ENCODE results near the gene RPUSD1.
"Not testable (repeated sequence)": the region's sequence is repeated elsewhere in the genome, so short reads cannot be mapped to it uniquely, and the experiment has no call there.

Gene RPUSD1

DNA sequence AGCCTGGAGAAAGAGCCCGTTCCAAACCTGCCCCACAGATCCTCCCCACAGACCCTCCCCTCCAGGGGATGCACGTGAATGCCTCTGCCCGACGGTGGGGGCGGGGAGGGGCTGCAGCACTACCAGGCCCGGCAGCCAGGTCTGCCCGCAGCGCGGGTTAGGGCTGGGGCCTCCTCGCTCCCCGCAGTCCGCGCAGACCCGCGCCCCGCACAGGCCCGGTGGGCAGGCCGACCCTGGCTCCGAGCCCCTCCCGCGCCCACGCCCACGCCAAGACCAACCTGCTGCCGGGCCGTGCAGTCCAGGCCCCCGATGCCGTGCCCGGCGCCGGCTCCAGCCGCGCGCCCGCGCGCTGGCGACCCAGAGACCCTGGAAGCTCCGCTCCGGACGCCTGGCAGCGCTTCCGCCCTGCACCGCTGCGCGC lies at the start of gene RPUSD1:
Gene RPUSD1 (minus strand): TSS at position 404 of the 421 bp plus-strand sequence. CDS start 644 bp downstream, outside the sequence.
- DNase-seq, result no peak

- not testable (repeated sequence) for DNase-seq
These were observed 48.6 kb upstream of the RPUSD1 start for GRCh38 chr16:836822-837221.

DNA sequence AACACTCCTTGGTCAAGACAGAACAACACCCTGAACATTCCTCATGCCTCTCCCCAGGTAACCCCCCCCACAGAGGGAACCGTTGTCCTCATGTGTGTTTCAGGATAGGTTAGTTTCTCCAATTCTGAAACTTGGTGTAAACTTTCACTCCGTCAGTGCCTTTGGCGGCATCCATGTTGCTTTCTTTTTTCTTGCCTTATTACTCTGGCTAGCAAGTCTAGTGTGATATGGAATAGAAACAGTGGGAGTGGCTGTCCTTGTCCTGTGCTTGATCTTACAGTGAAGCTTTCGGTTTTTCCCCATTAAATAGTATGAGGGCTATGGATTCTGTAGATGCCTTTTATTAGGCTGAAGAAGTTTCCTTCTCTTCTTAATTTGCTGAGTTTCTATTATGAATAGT lies 48.0 kb upstream of the RPUSD1 start:
- DNase-seq, result no peak

GRCh38 chr16:835373-835772 lies 47.2 kb upstream of the RPUSD1 start:
- DNase-seq, result no peak

- no peak for DNase-seq
These were observed 45.2 kb upstream of the RPUSD1 start for GRCh38 chr16:833411-833810.

DNA sequence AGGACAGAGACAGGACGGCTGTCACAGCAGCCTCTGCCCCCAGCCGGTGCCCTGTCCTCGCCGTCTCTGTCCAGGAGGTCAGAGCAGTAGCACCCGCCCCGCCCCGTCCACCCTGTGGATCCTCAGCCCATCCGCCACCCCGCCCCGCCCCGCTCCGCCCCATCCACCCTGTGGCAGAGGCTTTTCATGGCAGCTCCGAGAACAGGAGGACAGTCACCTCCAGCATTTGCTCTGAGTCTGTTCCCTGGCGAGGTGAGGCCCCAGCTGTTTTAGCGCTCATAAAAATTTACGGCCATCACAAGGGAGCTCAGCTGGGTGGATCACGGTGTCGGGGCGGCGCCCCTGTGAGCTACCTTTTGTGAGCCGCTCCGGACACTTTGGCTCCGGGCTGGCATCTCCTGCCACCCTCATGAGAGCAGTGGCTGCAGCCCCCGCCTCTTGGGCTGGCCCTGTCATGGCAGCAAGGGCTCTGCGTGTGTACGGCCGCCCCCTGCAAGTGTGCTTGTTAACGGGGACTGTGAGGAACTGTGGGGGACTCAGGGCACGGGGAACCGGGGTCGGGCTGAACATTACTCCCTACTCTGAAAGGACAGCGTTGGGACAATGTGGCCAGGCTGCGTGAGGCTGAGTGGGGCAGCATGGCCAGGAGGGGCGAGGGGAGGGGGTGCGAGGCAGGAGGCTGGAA lies 44.6 kb upstream of the RPUSD1 start:
- no peak for DNase-seq

DNA sequence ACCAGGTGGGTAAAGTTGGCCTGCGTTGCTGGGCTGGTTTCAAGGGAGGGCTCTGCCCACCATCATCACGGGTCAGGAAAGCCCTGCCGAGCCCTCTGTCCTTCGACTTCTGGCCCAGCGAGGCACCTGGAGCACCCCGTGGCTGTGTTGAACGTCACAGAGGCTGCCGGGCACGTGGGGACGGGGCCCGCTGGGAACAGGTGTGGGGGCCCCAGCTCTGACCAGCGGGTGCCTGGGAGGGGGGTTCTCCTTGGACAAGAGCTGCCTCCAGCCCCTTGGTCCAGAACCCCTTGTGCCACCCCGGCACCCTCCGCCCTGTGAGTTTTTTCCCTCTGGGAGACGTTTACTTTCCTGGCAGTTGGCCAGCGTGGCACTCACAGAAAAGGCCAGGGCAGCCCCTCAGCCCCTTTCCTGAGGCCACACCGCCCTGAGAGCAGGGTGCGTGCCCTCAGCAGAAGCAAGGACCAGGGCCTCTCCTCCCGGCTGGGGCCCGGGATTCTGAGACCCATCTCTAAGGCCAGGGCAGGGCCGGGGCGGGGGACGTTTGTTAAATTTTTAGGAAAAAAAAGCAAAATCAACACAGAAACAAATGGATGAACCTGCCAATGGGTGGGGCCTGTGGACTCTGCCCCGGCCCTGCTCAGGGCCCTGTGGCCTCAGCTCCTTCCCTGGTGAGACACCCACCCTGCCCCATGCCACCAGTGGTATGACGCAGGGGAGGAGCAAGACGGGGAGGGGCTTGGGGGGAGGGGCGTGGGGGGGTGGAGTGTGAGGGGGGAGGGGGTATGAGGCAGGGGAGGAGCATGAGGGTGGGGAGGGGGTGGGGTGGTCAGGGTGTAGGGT lies 43.6 kb upstream of the RPUSD1 start:
- DNase-seq, result no peak

GRCh38 chr16:830871-831570 lies 42.8 kb upstream of the RPUSD1 start:
- no peak for DNase-seq

DNA sequence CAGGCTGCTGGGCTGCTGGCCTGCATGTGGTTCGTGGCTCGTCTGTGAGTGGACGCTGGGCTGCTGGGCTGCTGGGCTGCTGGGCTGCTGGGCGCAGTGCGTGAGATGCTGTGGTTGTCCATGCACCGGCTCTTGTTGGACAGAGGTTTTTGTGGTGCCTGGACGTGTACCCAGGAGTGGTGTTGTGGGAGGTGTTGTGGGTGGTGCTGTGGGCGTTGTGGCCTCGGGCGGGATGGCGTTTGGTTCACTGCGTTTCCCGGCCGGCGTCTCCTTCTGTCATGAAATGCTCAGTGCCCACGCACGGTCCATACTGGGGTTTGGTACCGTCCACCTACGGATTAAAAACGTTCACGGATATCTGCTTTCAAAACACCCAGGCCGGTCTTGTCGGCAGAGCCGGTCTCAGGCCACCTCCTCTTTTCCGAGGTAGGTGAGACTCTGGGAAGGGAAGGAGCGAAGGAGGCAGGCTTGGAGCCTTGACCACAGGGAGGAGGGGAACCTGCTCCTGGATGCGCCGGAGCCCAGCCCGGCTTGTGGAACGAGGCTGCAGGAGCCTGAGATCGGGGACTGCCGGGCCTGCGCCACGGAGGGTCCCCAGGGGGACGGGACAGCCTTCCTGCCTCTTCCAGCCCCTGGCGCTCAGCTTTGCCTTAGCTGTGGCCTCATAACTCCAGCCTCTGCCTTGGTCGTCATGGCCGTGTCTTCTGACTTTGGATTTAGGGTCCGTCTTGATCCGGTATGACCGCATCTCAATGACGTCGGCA lies 42.1 kb upstream of the RPUSD1 start:
- no peak for DNase-seq

- no peak for DNase-seq
These were observed 40.7 kb upstream of the RPUSD1 start for GRCh38 chr16:828891-829290.

DNA sequence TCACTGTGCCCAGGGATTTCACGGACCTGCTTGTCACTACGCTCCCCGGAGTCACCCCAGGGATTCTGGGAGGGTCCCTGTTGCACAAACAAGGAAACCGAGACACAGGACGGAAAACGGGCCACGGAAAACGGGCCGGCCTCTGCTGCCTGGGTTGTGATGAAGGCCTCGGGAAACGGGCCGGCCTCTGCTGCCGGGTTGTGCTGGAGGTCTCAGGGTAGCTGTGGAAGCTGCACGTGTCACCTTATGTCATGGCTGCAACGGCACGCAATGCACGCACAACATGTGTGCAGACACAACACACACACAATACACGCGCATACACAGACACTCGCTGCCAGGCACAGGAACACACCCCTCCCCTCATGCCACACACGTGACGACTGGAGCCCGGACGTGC lies 39.3 kb upstream of the RPUSD1 start:
- no peak for DNase-seq

DNA sequence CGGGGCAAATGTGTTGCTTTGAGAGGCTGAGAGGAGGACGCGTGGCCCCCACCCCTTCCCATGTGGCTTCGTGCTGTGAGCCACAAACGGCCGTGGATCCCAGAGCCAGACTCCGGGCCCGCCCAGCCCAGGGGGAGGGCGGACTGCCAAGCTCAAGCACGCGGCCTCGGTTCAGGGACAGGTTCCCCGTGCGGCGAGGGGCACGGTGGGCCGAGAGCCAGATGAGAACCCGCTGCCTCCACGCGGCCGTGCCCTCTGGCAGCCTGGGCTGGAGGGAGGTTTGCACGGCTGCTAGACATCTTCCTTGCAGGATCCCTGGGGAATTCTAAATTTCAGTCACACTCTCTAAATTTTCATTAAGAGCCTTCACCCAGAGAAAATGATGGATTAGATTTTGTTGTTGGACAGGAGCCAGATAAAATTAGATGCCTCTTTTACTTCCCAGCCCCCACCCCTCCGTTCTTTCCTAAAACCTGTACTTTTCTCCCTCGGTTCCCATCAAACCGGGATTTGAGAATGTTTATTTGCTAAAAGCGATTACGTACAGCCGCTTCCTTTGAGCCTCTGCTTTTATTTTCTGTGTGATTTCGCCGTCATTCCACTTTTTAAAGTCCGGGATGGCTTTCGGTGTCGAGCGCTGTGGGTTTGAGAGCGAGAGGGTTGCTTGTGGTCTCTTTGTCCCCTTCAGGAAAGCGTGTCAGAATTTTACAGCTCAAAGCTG lies 37.3 kb upstream of the RPUSD1 start:
- DNase-seq, result no peak

DNA sequence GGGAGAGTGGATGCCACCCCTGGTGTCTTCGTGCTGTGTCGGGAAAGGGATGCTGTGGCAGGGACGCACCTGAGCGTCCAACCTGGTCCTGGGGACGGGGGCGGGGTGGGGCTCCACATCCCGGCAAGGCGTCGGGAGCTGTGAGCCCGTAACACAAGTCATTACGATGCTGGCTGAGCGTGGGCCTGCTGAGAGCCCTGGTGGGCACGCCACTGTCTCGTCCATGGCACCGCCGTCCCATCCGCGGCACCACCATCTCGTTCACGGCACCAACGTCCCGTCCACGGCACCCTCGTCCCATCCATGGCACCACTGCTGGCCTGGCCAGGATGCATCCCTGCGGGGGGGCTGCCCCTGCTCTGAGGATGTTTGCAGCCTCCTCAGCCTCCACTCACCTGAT lies 36.4 kb upstream of the RPUSD1 start:
- DNase-seq, result no peak

DNA sequence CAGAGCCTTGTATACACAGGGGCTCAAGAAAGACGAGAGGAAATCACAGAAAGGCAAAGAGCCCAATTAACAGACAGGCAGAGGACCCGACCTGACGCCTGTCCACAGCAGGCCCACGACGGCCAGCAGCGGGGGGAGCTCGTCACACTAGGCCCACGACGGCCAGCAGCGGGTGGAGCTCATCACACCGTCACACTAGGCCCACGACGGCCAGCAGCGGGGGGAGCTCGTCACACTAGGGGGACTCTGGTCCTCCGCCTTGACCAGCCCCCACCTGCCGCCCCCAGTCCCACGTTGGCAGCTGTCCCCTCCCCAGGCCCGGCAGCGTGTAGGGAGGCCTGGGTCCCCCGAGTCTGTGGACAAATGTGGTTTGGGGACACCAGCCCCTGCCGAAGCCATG lies 36.0 kb upstream of the RPUSD1 start:
- DNase-seq, result no peak

- no peak for DNase-seq
These were observed 34.7 kb upstream of the RPUSD1 start for GRCh38 chr16:822909-823297.

DNA sequence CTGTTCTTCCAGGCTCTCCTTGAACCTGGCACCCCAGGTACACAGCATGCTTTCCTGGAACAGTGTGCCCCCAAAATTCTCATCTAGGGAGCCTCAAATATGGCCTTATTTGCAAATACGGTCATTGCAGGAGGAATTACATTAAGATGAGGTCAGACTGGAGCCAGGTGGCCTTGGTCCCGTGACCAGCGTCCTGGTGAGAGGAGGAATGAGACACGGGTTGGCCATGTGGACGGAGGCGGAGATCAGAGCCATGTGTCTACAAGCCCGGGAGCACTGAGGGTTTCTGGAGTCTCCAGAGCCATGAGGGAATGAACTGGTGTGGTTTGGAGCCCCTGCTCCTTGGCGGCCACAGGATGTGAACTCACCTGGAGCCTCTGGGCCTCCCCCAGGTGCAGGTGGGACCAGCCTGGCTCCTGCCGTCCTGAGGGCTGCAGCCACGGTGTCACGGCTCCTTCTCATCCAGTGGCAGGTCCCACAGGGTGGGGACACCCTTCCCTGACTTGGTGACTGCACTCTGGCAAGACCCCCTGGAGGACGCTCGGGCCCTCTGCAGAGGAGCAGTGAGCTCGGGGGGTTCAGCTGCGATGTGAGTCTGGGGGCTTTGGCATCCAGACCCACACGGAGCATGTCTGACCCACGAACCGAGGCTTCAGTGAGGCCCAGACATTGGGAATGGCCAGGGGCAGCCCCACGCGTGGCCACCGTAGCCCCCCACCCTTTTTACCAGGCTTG lies 34.2 kb upstream of the RPUSD1 start:
- no peak for DNase-seq

- no peak for DNase-seq
These were observed 33.6 kb upstream of the RPUSD1 start for GRCh38 chr16:821751-822150.

DNA sequence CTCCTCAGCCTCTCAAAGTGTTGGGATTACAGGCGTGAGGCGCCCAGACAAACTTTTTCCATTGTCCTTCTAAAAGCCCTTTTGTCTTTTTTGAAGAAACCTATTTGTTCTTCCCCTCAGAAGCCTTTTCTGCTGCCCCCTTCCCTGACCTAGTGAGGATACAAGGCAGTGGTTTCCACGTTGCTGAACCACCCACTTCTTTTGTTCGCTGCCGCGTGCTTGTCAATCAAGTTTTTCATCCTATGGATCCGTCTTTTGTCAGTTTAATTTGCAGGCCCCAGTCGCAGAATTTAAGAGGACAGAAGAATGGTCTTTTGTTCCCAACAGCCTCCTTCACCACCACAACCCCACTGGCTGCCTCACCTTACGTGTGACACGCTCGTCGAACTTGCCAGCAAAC lies 32.6 kb upstream of the RPUSD1 start:
- no peak for DNase-seq

GRCh38 chr16:820044-820408 lies 31.8 kb upstream of the RPUSD1 start:
- DNase-seq, result not testable (repeated sequence)

GRCh38 chr16:819336-820043 lies 31.3 kb upstream of the RPUSD1 start:
- peak; percentile 20 to 41 for DNase-seq

GRCh38 chr16:818592-818991 lies 30.4 kb upstream of the RPUSD1 start:
- no peak for DNase-seq

Measured in CD4-positive, alpha-beta T cell treated with Interleukin-4 for 1 hour (primary cell).